Measurements from ENCODE around the gene TP53I13. TPM values are rescaled to one million over a fixed set of nuclear protein-coding genes. Genes with fewer than 3 reads are reported as not detected.

TP53I13 gene
- total RNA-seq, 1 donor from 2014 or later, result 51.9 TPM

DNA sequence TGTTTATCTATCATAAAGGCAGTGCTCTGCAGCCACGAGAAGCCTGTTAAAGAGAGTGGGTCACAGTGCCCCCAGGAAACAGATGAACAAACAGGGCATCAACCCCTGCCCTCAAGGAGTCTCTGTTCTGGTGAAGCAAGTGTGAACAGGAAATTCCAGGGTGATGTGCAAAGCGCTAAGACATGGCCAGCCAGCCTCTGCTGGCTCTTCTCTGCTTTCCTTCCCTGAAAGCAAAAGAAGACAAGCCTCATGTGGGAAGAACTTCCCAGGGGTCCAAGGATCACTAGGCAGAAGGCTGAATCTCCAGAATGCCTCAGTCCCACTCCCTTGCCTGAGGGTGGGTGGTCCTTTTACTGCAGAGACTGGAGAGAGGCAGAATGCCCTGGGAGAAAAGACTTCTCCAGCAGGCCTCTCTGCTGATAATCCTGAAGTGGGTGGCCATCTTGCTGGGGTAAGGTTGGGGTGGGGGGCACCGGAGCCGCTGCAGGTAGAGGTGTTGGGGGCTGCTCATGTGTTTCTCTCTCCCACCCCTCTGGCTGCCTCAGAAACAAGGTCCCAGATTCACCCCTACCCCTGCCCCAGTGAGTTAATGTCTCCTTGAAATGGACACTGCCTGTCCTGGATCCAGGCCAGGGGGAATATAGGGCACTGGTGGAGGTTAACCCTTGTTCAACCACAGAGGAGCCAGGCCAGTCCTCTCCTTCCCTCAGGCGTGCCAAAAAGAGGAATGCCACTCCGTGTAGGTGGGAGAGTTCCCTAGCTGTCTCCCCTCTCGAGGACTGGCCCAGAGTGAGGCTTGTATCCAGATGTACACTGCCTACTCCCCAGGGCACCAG is 26.8 kb downstream of the TP53I13 start:
- ATAC-seq (no peak), DNase-seq (no peak)
- Histone ChIP-seq H3K4me3 (no peak overlapping the region), H3K9me3 (no peaks in the 10 kb centered on the region), H3K36me3 (no peaks in the 10 kb centered on the region), H3K27ac (no peak overlapping the region), H3K27me3 (no peaks in the 10 kb centered on the region), H3K4me1 (peaks cover 31% of the 10 kb centered on the region)
- TF ChIP-seq, protein P1, sequence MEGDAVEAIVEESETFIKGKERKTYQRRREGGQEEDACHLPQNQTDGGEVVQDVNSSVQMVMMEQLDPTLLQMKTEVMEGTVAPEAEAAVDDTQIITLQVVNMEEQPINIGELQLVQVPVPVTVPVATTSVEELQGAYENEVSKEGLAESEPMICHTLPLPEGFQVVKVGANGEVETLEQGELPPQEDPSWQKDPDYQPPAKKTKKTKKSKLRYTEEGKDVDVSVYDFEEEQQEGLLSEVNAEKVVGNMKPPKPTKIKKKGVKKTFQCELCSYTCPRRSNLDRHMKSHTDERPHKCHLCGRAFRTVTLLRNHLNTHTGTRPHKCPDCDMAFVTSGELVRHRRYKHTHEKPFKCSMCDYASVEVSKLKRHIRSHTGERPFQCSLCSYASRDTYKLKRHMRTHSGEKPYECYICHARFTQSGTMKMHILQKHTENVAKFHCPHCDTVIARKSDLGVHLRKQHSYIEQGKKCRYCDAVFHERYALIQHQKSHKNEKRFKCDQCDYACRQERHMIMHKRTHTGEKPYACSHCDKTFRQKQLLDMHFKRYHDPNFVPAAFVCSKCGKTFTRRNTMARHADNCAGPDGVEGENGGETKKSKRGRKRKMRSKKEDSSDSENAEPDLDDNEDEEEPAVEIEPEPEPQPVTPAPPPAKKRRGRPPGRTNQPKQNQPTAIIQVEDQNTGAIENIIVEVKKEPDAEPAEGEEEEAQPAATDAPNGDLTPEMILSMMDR (IDR thresholded peaks at IDR 0.05), result no peak
- intact Hi-C loops (cut with DNase I), result no loop called here

DNA sequence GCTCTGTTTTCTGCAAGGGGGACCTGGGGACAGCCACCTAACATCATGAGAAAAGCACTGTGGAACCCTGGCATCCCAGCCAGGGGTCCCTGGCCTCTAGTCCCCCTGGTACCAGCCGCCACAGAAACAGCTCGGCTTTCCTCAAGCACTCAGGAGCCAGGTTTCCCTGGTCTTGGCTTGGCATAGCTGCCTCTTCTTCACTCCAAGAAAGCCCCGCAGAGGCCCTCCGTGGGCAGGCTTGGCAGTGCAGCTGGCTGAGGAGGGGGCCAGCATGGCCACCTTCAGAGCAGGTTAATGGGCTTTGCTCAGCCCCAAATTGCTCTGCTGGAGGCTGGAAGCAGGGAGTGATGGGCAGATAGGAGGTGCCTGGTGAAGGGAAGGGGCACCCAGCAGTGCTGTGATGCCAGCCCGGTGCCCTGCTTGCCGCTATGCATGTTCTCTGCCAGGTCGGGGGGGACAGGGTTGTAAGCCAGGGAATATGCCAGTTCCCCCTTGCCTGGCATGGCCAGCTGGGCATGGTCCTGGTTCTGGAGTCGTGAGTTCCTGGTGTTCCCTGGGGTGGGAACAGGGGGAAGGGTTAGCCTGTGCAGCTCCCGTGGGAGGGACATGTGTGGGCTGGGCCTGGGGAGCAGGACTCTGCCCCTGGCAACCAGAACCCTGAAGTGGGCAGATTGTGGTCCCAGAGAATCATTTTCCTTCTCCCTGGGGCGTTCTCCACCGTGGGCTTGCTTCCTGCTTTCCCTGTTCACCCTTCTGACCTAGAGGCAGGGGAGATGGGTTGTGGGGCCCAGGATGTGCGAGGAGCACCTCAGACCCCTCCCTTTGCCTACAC is 27.7 kb downstream of the TP53I13 start:
- no peaks in the 10 kb centered on the region for H3K9me3 ChIP-seq
- H3K36me3 ChIP-seq, result no peaks in the 10 kb centered on the region
- TF ChIP-seq, protein P1 (IDR thresholded peaks at IDR 0.05), result no peak
- DNase-seq (no peak), ATAC-seq (no peak)
- H3K27me3 ChIP-seq, result no peaks in the 10 kb centered on the region
- H3K4me1 ChIP-seq, result peaks cover 23% of the 10 kb centered on the region
- H3K27ac ChIP-seq, result no peak overlapping the region
- no peak overlapping the region for H3K4me3 ChIP-seq
- intact Hi-C loops (cut with DNase I), result no loop called here

DNA sequence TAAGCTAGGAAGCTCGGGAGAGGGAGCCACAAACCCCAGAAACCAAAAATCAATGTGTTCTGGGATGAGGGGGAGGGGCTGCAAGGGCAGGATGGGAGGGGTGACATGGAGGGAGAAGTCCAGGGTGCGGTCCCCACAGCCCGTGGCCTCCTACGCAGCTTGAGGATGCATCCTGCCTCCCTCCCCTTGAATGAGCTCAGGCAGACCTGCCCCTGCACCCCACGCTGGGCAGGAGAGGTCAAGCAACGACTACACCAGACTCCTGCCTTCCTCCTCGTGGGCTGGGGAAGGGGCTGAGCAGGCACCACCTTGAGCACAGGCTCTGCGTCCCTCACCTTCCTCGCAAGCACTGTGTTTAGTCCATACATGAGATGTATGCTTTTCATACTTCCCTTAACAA is 28.3 kb downstream of the TP53I13 start:
- no peak for DNase-seq
- no peak overlapping the region for H3K27ac ChIP-seq

DNA sequence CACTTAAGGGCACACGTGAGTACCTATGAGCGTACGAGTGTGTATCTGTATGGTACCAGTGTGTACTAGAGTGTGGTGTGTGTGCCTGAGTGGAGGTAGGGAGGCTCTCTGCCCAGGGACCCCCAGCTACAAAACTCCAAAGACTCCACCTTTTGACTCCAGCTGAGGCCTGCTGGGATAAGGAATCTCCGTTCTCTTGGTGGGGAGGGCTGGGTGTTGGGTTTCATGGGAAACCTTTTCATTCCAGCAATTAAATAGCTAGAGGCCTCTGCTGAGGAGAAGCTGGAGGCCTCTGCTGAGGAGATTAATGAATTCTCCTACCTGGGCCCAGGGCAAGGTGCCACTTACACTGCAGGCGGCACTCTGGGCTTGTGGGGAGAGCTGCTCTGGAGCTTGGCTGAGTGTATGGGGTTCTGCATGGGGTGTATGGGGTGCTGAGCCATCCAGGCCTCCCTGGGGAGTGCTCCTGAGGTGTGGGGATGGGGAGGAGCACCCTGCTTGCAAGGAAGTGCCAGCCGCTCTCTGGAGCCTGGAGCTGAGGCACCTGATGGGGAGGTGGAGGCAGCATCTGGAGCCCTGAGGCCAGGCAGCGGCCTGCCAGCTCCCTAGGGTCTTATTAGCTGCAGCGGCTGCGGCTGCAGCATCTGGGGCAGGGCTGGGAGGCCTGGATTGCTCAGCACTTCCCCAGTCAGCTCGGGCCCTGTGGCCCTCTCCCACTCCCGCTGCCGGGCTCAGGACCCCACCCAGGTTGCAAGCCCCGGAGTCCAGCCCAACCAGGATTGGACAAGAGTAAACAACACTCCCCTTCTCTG is 29.1 kb downstream of the TP53I13 start:
- no peak overlapping the region for H3K27ac ChIP-seq
- no peak overlapping the region for H3K4me3 ChIP-seq
- no peaks in the 10 kb centered on the region for H3K27me3 ChIP-seq
- DNase-seq (no peak), ATAC-seq (no peak)
- peaks cover 9% of the 10 kb centered on the region for H3K4me1 ChIP-seq
- TF ChIP-seq, protein P1 (IDR thresholded peaks at IDR 0.05), result no peak
- intact Hi-C loops (cut with DNase I), result no loop called here
- no peaks in the 10 kb centered on the region for H3K9me3 ChIP-seq
- no peaks in the 10 kb centered on the region for H3K36me3 ChIP-seq

More for the DNA sequence above, 28.3 kb downstream of the TP53I13 start:
- ATAC-seq, result no peak
- Histone ChIP-seq H3K9me3 (no peaks in the 10 kb centered on the region), H3K4me1 (peaks cover 16% of the 10 kb centered on the region), H3K27me3 (no peaks in the 10 kb centered on the region), H3K36me3 (no peaks in the 10 kb centered on the region), H3K4me3 (no peak overlapping the region)
- intact Hi-C loops (cut with DNase I), result no loop called here
- TF ChIP-seq, protein P1 (IDR thresholded peaks at IDR 0.05), result no peak

DNA sequence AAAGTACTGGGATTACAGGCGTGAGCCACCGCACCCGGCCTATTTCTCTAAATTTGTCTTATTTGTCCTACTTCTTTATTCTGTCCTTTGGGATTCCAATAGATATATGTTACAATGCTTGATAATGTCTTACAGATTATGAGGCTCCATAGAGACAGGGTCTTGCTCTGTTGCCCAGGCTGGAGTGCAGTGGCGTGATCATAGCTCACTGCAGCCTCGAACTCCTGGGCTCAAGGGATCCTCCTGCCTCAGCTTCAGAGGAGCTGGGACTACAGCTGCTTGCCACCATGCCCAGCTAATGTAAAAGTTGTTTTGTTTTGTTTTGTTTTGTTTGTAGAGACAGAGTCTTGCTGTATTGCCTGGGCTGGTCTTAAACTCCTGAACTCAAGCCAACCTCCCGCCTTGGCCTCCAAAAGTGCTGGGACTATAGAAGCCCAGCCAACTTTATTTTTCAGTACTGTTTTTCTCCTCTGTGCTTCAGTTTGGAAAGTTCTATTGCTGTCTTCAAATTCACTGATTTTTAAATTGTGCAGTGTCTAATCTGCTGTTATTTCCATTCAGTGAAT is 34.7 kb downstream of the TP53I13 start:
- DNase-seq, result no peak

More for the DNA sequence above, 34.7 kb downstream of the TP53I13 start:
- Histone ChIP-seq H3K4me1 (no peaks in the 10 kb centered on the region), H3K4me3 (no peak overlapping the region), H3K27ac (no peak overlapping the region), H3K36me3 (no peaks in the 10 kb centered on the region), H3K9me3 (no peaks in the 10 kb centered on the region), H3K27me3 (no peaks in the 10 kb centered on the region)
- ATAC-seq, result no peak
- intact Hi-C loops (cut with DNase I), result no loop called here
- TF ChIP-seq, protein P1 (IDR thresholded peaks at IDR 0.05), result no peak

Data from upper lobe of right lung (tissue), 1 donor.